Muscle layer of colon (tissue), 2 donors: Measurements from ENCODE around the gene VWA3A.

Experiments
- H3K27ac ChIP-seq: one replicate; pipeline ENCODE4 v1.7.0; 2013; ENCODE audit warnings: low read depth, mild to moderate bottlenecking, low read length, moderate library complexity
- H3K27me3 ChIP-seq, 2 donors: one replicate each; pipeline ENCODE4 v1.7.0; 2013; ENCODE audit warnings: low read length in 2 of 2, mild to moderate bottlenecking in 2 of 2; ENCODE audit not compliant: insufficient read depth in 2 of 2, control insufficient read depth in 1 of 2
- H3K36me3 ChIP-seq: one replicate; pipeline ENCODE4 v1.7.0; 2013; ENCODE audit warnings: mild to moderate bottlenecking, low read length; ENCODE audit not compliant: insufficient read depth
- H3K4me1 ChIP-seq: one replicate; pipeline ENCODE4 v1.7.0; 2013; ENCODE audit warnings: mild to moderate bottlenecking, low read length; ENCODE audit not compliant: insufficient read depth
- H3K4me3 ChIP-seq, 2 donors: one replicate each; pipeline ENCODE4 v1.7.0; 2013; ENCODE audit warnings: low read length in 2 of 2, low read depth in 1 of 2, mild to moderate bottlenecking in 1 of 2, moderate library complexity in 1 of 2
- H3K9ac ChIP-seq: one replicate; pipeline ENCODE4 v1.7.0; 2013; ENCODE audit warnings: low read length
- H3K9me3 ChIP-seq: one replicate; pipeline ENCODE4 v1.7.0; 2013; ENCODE audit warnings: mild to moderate bottlenecking, low read length
- donor health status: abdominal sarcoma.
- donor health status: Adenocarcinoma of cecum.

The VWA3A gene

GRCh38 chr16:22070361-22071330 is 21.7 kb upstream of the VWA3A start:
- no peaks in the 10 kb centered on the region for H3K27me3 ChIP-seq
- H3K4me1 ChIP-seq: peaks cover 23% of the 10 kb centered on the region
- no peaks in the 10 kb centered on the region for H3K9me3 ChIP-seq
- H3K36me3 ChIP-seq: peaks cover 4% of the 10 kb centered on the region
- no peak overlapping the region for H3K27ac ChIP-seq
- H3K4me3 ChIP-seq: no peak overlapping the region
- H3K9ac ChIP-seq: no peak overlapping the region

GRCh38 chr16:22071331-22071910 is 20.9 kb upstream of the VWA3A start:
- Histone ChIP-seq H3K9me3 (no peaks in the 10 kb centered on the region), H3K4me1 (peaks cover 23% of the 10 kb centered on the region), H3K4me3 (no peak overlapping the region), H3K36me3 (peaks cover 2% of the 10 kb centered on the region), H3K27ac (no peak overlapping the region), H3K27me3 (no peaks in the 10 kb centered on the region), H3K9ac (no peak overlapping the region)

- H3K36me3 ChIP-seq: no peaks in the 10 kb centered on the region
- no peaks in the 10 kb centered on the region for H3K27me3 ChIP-seq
- H3K9ac ChIP-seq: no peak overlapping the region
- H3K9me3 ChIP-seq: no peaks in the 10 kb centered on the region
- peaks cover 28% of the 10 kb centered on the region for H3K4me1 ChIP-seq
- H3K27ac ChIP-seq: no peak overlapping the region
- no peak overlapping the region for H3K4me3 ChIP-seq
These were observed 19.0 kb upstream of the VWA3A start for GRCh38 chr16:22073350-22073749.

GRCh38 chr16:22075043-22075757 is 17.1 kb upstream of the VWA3A start:
- H3K4me1 ChIP-seq: peaks cover 18% of the 10 kb centered on the region

GRCh38 chr16:22075776-22076175 is 16.6 kb upstream of the VWA3A start:
- Histone ChIP-seq H3K9me3 (no peaks in the 10 kb centered on the region), H3K4me1 (peaks cover 13% of the 10 kb centered on the region), H3K27ac (no peak overlapping the region), H3K4me3 (no peak overlapping the region), H3K9ac (no peak overlapping the region), H3K36me3 (peaks cover 7% of the 10 kb centered on the region), H3K27me3 (no peaks in the 10 kb centered on the region)

More at GRCh38 chr16:22075043-22075757, 17.1 kb upstream of the VWA3A start:
- Histone ChIP-seq H3K9ac (no peak overlapping the region), H3K27ac (no peak overlapping the region), H3K36me3 (peaks cover 7% of the 10 kb centered on the region), H3K27me3 (no peaks in the 10 kb centered on the region), H3K4me3 (no peak overlapping the region), H3K9me3 (no peaks in the 10 kb centered on the region)

GRCh38 chr16:22077700-22078313 is 14.5 kb upstream of the VWA3A start:
- H3K9me3 ChIP-seq: no peaks in the 10 kb centered on the region
- no peak overlapping the region for H3K4me3 ChIP-seq
- peaks cover 7% of the 10 kb centered on the region for H3K36me3 ChIP-seq
- peaks cover 5% of the 10 kb centered on the region for H3K4me1 ChIP-seq
- no peak overlapping the region for H3K27ac ChIP-seq
- H3K9ac ChIP-seq: no peak overlapping the region
- H3K27me3 ChIP-seq: no peaks in the 10 kb centered on the region

GRCh38 chr16:22078656-22079055 is 13.7 kb upstream of the VWA3A start:
- H3K4me1 ChIP-seq: peaks cover 5% of the 10 kb centered on the region
- H3K9me3 ChIP-seq: no peaks in the 10 kb centered on the region
- no peaks in the 10 kb centered on the region for H3K27me3 ChIP-seq
- H3K27ac ChIP-seq: no peak overlapping the region
- H3K4me3 ChIP-seq: no peak overlapping the region
- H3K9ac ChIP-seq: no peak overlapping the region
- H3K36me3 ChIP-seq: peaks cover 7% of the 10 kb centered on the region

- H3K4me1 ChIP-seq: peaks cover 5% of the 10 kb centered on the region
- no peak overlapping the region for H3K4me3 ChIP-seq
- no peak overlapping the region for H3K9ac ChIP-seq
- H3K27ac ChIP-seq: no peak overlapping the region
- H3K36me3 ChIP-seq: peaks cover 7% of the 10 kb centered on the region
- no peaks in the 10 kb centered on the region for H3K9me3 ChIP-seq
- H3K27me3 ChIP-seq: no peaks in the 10 kb centered on the region
These were observed 11.3 kb upstream of the VWA3A start for GRCh38 chr16:22081050-22081449.

GRCh38 chr16:22086440-22086839 is 5.9 kb upstream of the VWA3A start:
- Histone ChIP-seq H3K36me3 (peaks cover 6% of the 10 kb centered on the region), H3K9ac (no peak overlapping the region), H3K27ac (no peak overlapping the region), H3K9me3 (no peaks in the 10 kb centered on the region), H3K27me3 (no peaks in the 10 kb centered on the region), H3K4me1 (no peaks in the 10 kb centered on the region), H3K4me3 (no peak overlapping the region)

- peaks cover 6% of the 10 kb centered on the region for H3K36me3 ChIP-seq
- no peak overlapping the region for H3K9ac ChIP-seq
- H3K4me1 ChIP-seq: peaks cover 7% of the 10 kb centered on the region
- no peaks in the 10 kb centered on the region for H3K9me3 ChIP-seq
- no peaks in the 10 kb centered on the region for H3K27me3 ChIP-seq
- H3K4me3 ChIP-seq: no peak overlapping the region
- no peak overlapping the region for H3K27ac ChIP-seq
These were observed 3.7 kb upstream of the VWA3A start for GRCh38 chr16:22088642-22089041.

GRCh38 chr16:22089910-22090309 is 2.4 kb upstream of the VWA3A start:
- Histone ChIP-seq H3K27me3 (no peaks in the 10 kb centered on the region), H3K4me3 (no peak overlapping the region), H3K27ac (no peak overlapping the region), H3K9me3 (no peaks in the 10 kb centered on the region), H3K9ac (no peak overlapping the region), H3K36me3 (peaks cover 6% of the 10 kb centered on the region), H3K4me1 (peaks cover 7% of the 10 kb centered on the region)
